GM20000 (cell line): ENCODE data around the gene RASSF5.

ENCODE experiments used
- DNase-seq: peaks from one replicate; pipeline ENCODE4 v3.0.0; 2012; ENCODE audit warnings: low spot score
- CTCF ChIP-seq: IDR thresholded peaks from 2 replicates; pipeline ENCODE4 v1.5.1; 2012; ENCODE audit warnings: mild to moderate bottlenecking, control low read depth; ENCODE audit errors: extremely low read depth, missing control alignments

Gene RASSF5

GRCh38 chr1:206541236-206541833, 34.0 kb downstream of the RASSF5 start:
- no peak for DNase-seq
- no peak for TF ChIP-seq CTCF

GRCh38 chr1:206544562-206545257, 37.4 kb downstream of the RASSF5 start:
- DNase-seq = peak; percentile 84
- TF ChIP-seq CTCF = peak; percentile 72

GRCh38 chr1:206545351-206545750, 38.0 kb downstream of the RASSF5 start:
- TF ChIP-seq CTCF = no peak
- DNase-seq = no peak

GRCh38 chr1:206547104-206547503, 39.8 kb downstream of the RASSF5 start:
- no peak for DNase-seq
- TF ChIP-seq CTCF = no peak

GRCh38 chr1:206550446-206550845, 43.1 kb downstream of the RASSF5 start:
- DNase-seq = no peak
- no peak for TF ChIP-seq CTCF

- TF ChIP-seq CTCF = no peak
- DNase-seq = no peak
Observed at GRCh38 chr1:206551296-206551985, 44.1 kb downstream of the RASSF5 start.

GRCh38 chr1:206551986-206552326, 44.6 kb downstream of the RASSF5 start:
- no peak for DNase-seq
- TF ChIP-seq CTCF = no peak
